ENCODE measurements around the gene MRPS17.
"Not testable (repeated sequence)": the region's sequence is repeated elsewhere in the genome, so short reads cannot be mapped to it uniquely, and the experiment has no call there.

MRPS17 gene

DNA sequence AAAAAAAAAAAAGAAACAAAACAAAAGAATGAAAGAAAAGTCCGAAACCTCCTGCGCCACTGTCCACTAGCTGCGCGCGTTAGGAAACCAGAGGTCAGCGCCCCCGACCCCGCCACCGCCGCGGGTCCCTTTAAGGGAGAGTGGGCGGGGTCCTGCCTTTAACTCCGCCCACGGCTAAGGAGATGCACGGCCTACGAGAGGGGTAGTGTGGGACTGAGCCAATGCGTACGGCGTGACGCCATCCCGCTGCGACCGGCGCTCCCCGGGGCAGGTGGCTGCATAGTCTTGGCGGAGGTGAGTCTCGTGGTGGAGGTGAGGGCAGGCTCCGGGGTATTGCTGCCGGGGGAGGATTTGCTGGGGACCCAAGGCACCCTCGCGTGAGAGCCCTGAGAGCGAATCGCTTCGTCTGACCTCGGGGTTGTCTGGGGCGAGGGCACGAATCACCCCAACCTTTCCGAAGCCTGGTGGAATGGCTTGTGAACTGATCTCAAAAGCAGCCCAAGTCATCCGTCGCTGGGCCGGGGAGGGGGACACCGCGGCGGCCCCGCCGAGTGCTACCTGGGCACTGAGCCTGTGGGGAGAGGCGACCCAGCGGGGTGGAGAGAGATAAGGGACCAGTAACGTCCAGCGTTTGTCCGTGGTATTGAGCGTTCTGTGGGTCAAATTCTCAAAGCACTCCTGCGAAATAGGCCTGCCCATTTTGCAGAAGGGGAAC, at the start of gene MRPS17:
Gene MRPS17 (plus strand): TSS at position 241 of the 715 bp plus-strand sequence. CDS start 1,319 bp downstream, outside the sequence.
- DNase-seq, result peak; percentile 93

DNA sequence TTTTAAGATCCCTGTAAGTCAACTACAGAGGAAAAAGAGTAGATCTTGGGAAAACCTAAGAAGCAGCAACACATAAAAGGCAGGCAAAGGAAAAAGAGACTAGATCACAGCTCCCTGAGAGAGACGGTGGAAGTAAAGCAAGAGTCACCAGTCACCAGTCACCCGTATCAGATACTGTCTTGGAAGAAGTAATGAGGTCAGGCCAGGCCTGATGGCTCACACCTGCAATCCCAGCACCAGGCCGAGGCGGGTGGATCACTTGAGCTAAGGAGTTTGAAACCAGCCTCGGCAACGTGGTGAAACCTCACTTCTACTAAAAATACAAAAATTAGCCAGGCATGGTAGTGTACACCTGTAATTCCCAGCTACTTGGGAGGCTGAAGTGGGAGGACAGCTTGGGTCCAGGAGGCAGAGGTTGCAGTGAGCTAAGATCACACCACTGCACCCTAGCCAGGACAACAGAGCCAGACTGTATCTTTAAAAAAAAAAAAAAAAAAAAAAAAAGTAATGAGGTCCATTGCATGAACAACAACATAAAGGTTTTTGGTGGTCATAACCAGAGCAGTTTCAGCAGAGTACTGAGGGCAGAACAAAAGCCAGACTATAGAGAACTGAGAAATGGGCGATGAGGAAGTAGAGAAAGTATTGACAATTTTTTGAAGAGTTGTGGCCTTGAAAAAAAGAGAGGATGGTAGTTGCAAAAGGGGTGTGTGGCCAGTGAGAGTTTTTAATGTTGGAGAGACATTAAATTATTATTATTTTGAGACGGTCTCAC, 47.5 kb upstream of the MRPS17 start:
- DNase-seq, result no peak

DNA sequence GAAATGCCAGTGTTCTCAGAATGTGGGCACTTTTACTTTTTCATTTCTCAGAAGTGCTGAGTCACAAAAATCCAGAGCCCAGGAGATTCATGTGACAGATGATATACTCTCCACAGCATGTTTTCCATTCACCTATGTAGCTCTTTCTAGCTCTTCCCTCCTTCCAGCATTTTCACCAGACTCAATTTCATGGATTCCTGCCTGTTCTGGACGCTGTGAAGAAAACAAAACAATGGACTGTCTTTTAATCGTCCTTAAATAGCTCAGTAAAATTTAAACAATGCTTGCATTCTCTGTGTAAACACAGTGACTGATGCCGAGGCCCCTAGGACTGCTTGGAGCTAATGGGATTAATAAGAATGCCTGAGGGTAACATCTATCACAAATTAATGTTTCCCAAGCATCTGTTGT, 38.9 kb upstream of the MRPS17 start:
- no peak for DNase-seq

DNA sequence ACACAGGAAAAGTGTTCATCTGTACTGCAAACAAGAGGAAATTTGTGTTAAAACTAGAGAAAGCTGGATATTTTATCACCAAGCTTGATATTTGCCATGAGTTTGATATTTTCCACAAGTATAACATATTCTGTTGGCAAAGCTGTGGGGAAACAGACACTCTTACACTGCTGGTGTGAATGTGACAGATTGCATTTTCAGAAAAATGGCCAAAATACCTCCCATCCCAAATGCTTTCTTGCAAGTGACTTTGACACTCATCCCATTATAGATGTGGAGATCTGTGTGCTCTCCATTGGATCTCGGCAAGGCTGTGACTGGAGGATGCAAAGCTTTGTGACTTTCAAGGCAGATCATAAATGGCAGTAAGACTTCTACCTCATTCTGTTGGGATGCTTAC, 33.9 kb upstream of the MRPS17 start:
- DNase-seq, result no peak

DNA sequence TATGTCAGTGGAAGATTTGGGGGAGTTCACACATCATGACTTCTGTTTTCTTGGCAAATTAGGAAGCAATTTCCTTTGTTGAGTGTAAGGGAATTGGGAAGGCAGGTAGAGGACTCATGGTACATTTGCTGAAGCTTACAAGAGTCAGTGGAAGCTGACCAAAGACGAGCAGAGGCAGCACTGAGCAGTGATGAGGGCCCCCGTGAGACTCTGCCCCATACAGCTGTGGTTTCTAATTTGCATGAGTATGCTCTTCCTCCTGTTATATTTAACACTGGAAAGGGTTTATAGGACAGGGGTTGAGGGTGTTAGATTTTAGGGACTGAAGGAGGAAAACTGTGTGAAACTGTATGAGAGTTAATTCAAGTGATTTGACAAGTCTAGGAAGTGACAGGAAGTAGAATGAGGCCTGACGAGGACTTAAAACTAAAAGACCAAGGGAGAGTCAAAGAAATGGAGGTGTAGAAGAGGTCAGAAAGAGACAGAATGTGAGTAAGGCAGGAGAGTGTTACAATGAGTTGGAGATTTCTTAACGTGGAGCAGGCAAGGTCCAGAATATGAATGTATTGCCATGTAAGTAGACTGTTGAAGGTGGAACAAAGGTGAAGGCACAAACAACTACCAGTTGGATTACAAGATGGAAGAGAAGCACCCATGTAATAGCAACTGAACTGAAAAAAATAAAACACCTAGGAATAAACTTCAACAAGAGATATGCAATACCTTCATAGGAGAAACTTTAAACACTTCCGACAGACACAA, 23.5 kb upstream of the MRPS17 start:
- no peak for DNase-seq

DNA sequence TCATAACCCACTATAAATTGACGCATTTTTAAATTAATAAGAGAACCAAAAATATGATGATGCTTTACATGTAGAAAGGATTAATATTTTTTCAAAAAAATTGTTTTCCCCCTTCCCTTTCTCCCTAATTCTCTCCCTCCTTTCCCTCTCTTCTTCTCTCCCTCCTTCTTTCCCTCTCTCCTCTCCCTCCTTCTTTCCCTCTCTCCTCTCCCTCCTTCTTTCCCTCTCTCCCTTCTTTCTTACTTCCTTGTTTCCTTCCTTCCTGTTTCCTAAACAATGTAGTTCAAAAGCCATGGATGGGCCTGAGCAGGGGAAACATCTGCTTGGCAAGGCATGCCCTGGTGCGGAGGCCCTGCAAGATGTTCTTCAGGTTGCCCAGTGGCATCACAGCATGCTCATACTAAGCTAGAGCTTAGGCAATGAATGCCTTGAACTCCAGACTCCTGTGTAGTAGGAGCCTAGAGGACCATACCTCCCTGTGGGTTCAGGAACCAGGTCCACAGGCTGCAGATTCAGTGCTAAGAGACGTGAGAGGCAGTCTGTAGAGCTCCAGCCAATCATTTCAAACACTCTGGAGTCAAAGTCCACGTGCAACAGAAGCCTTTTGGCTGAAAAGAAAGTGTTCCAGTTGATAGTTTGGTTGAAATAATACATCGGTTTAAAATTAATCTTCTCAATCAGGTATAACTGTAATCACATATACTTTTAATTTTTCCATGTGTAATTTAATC, 20.1 kb upstream of the MRPS17 start:
- no peak for DNase-seq

DNA sequence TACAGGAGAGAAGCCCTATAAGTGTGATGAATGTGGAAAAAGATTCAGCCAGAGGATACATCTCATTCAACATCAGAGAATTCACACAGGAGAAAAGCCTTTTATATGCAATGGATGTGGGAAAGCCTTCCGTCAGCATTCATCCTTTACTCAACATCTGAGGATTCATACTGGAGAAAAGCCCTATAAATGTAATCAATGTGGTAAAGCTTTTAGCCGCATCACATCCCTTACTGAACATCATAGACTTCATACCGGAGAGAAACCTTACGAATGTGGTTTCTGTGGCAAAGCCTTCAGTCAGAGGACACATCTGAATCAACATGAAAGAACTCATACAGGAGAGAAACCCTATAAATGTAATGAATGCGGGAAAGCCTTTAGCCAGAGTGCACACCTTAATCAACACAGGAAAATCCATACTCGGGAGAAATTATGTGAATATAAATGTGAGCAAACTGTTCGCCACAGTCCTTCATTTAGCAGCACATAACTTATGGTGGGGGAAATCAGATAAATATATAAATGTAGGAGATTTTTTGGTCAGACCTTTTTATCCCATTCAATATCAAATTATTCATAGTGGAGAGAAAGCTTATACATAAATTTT, 12.1 kb upstream of the MRPS17 start:
- no peak for DNase-seq

DNA sequence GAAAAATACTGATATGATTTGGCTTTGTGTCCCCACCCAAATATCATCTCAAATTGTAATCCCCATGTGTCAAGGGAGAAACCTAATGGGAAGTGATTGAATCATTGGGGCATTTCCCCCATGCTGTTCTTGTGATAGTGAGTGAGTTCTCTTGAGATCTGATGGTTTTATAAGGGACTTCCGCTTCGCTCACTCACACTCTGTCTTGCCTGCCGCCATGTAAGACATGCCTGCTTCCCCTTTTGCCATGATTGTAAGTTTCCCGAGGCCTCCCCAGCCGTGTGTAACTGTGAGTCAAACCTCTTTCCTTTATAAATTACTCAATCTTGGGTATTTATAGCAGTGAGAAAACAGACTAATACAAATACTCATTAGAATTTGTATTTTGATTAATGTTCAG, 5.1 kb upstream of the MRPS17 start:
- DNase-seq, result no peak

DNA sequence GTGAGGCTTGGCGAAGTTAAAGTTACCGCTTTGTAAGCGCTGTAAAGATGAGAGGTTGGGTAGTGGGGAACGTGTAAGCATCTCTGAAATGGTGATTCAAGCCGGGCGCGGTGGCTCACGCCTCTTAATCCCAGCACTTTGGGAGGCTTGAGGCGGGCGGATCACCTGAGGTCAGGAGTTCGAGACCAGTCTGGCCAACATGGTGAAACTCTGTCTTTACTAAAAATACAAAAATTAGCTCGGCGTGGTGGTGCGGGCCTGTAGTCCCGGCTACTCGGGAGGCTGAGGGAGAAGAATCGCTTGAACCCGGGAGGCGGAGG, 635 bp downstream of the MRPS17 start:
- DNase-seq, result not testable (repeated sequence)

DNA sequence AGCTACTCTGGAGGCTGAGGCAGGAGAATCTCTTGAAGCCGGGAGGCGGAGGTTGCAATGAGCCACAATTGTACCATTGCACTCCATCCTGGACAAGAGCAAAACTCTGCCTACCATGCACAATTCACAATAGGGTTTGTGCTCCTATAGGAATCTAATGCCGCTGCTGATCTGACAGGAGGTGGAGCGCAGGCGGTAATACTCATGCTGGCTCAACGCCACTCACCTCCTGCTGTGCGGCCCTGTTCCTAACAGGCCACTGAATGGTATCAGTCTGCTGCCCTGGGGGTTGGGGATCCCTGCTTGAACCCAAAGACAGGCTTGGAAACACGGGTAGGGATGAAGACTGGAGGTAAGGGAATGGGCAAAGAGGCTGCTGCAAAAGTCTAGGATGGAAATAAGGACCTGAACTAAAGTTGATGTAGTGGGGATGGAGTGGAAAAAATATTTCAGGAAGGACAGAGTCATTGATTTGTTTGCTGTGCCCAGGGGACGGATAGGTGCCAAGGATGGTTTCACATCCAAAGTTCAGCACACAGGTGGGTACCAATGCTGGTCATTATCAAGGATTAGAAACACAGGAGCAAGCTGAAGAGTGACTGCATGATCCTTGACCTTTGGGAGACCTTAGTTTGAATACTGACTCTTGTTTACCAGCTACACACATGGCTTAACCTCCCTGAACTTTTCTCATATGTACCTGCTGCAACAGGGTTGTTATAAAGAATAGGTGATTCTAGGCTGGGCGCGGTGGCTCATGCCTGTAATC, 2.2 kb downstream of the MRPS17 start:
- no peak for DNase-seq

DNA sequence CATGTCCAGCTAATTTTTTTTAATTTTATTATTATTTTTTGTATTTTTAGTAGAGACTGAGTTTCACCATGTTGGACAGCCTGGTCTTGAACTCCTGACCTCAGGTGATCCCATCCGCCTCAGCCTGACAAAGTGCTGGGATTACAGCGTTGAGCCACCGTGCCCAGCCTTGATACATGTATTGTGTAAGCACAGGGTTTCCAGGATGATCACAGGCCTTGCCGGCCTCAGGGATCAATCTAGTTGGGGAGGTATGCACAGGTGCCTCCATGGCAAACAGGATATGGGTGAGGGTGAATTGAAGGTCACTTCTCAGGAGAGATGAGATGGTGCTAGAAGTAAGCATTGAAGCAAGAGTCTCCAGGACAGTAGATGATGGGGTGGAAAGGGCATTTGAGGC, 5.5 kb downstream of the MRPS17 start:
- no peak for DNase-seq

DNA sequence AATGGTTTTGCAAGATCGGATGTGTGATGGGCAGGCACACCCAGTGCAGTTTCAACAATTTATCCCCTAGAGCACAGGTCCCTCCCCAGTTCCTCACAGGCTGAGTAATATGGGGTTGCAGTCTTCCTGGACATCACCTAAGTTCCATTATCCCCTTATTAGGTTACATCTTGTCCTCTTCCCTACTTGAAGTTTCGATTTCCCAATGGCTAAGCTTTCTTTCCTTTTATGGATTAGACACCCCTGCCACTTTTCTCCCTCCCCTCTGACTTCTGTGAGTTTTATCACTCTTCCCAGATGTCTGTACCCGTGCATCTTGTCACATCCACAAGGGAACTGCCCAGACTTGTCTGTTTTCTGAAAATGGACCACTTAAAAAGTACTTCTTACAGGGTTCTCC, 10.3 kb downstream of the MRPS17 start:
- no peak for DNase-seq

DNA sequence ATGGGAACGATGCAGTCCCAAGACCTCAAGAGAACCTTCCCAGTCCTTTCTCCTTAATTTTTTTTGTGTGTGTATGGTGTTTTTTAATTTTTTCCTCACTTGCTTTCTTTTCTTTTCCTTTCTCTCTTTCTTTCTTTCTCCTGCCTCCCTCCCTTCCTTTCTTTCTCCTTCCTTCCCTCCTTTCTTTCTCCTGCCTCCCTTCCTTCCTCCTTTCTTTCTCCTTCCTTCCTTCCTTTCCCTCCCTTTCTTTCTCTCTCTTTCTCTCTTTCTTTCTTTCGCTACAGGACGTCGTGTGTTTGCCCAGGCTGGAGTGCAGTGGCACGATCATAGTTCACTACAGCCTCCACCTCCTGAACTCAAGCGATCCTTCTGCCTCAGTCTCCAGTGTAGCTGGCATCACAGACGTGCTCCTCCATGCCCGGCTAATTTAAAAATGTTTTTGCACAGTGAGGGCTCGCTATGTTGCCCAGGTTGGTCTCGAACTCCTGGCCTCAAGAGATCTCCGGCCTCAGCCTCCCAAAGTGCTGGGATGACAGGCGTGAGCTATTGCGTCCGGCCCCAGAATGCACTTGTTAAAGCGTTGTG, 12.0 kb downstream of the MRPS17 start:
- DNase-seq, result no peak

DNA sequence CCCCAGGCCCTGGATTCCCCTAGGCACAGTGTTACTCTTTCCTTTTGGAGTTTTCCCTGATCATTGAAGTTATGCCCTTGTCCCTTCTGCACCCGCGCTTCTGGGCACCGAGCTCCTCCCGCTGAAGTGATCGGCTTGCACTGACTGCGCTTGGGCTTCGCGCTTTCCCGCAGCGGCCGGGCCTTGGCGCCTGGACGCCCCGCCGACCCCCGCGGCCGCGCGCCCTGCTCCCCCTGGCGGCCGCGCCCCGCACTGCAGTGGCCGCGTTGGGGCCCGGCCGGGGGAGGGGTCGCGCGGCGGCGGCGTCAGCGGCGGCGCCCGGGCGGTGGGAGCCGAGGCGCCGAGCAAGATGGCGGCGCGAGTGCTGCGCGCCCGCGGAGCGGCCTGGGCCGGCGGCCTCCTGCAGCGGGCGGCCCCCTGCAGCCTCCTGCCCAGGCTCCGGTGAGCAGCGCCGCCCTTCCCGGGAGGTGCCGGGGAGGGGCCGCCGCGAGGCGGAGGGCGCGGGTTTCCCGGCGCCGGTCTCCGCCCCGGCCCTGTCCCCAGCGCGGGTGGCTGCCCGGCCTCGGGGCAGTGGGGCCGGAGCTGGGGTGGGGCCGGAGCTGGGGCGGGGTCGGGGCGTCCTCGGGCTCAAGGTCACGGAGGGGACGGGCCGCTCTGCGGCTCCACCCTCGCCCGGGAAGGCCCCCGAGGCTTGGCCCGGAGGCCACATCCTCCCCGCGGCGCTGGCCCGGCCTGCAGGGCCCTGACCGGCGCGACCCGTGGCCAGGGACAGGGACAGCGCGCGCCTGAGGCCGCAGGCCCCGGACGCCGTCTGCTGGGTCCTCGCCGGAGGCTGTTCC, 12.8 kb downstream of the MRPS17 start, which contains the start of gene NIPSNAP2:
Gene NIPSNAP2 (plus strand): TSS at position 325 of the 839 bp plus-strand sequence. CDS start 25 bp downstream, at position 350.
- peak; percentile 68 for DNase-seq

DNA sequence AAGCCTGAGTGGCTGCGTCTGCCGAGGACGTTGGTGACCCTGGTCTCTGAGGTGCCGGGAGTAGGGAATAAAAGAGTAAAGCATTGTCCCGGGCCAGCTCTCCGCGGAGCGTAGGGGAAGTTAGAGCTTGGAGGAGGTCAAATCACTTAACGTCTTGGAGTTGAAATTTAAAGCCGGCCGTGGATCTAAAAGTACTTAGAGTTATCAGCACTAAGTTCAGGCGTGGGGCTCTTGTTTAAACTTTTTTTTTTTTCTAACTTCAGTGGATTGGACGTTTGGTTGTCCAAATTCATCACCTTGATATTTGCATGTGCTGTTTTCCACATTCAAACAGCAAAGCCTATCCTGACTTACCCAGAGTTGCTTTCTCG, 13.4 kb downstream of the MRPS17 start:
- peak; percentile 34 for DNase-seq

DNA sequence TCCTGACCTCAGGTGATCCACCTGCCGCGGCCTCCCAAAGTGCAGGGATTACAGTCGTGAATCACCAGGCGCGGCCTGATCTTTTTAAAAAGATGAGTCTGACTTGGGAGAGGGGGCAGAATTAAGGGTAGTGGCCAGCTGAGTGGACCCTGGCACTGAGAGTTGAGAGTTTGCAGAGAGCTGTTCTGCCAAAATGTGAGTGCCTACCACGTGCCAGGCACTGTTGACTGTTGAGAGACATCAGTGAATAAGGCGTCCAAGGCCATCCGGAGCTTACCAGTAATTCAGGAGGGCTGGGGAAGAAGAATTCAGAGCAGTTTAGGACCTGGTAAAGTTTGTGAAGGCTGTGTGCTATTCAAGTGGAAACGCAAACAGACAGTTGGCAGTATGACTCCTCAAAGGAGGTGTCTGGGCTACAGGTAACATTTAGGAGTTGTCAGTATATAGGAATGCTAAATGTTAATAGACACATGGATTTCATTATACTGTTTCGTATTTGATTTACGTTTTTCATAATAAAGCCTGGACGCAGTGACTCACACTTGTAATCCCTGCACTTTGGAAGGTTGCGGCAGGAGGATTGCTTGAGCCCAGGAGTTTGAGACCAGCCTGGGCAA, 14.2 kb downstream of the MRPS17 start:
- DNase-seq, result no peak

DNA sequence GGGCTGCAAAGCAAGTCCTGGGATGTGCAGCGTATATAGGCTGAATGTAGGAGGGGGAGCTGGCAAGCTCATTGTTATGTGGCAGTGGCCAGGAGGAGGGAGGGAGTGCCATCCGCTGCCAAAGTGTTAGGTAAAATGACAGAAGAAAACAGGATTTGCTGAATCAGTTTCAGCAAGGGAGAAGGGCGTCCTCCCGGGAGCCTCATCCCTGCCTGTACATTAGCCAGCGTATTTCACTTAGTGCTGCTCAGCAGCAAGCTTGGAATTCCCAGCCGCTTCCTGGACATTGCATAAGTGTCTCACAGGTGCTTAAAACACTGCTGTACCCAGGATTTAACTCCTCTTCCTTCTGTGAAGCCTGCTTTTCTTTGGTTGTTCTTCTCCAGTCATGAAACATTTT, 15.2 kb downstream of the MRPS17 start:
- DNase-seq, result no peak

DNA sequence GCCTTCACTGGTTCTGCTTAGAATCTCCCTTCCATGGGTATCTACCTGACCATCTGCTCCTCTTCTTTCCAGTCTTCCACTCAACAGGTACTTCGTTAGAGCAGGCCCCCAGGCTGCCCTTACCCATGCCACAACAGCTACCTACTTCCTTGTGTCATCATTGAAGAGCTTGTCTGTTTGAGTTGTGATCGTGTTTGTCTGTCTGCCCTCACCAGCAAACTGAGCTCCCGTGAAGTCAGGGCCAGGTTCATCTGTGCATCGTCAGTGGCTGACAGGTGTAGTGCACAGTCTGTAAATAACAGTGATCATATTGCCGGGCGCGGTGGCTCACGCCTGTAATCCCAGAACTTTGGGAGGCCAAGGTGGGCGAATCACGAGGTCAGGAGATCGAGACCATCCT, 17.7 kb downstream of the MRPS17 start:
- no peak for DNase-seq

DNA sequence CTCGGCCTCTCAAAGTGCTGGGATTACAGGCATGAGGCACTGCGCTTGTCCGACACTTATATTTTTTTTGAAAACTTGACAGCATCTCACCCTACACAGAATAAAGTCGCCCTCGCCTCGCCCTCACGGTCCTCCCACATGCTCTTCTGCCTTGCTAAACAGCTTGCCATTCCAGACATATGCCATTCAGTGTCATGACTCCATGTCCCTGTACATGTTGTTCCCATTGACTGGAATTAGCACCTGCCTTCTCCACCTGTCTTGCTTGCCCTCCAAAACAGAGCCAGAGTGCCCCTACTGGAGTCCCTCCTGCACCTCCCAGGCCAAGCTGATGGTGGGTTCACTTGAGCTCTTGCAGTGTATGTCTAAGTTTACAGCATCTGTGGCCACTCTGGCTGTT, 18.9 kb downstream of the MRPS17 start:
- DNase-seq, result no peak

DNA sequence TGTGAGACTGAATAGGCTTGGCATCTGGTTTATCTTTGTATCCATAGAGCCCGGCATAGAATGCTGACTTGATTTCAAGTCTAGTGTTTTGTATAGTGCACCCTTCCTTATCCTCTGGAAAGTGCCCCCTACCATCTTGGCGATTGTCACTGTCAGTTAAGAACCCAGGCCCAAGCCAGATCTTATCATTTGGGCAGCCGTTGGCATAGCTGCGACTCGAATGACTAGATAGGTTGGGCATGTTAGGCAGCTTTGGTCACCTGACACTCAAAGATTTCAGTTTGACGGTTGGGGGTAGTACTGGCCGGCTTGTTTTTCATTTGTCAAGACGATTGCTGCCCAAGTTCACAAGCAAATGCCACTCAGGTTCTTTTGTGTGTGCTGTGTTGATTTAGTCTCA, 19.3 kb downstream of the MRPS17 start:
- no peak for DNase-seq

All from CD4-positive, alpha-beta T cell treated with Interleukin-10 for 1 hour (primary cell).